ENCODE measurements around the gene CEP350.

CEP350 gene

GRCh38 chr1:180145446-180145845, 190.8 kb downstream of the CEP350 start:
- H3K4me3 ChIP-seq (ENCODE audit: low read depth, low read length) = no peak overlapping the region
- TF ChIP-seq, protein P1, sequence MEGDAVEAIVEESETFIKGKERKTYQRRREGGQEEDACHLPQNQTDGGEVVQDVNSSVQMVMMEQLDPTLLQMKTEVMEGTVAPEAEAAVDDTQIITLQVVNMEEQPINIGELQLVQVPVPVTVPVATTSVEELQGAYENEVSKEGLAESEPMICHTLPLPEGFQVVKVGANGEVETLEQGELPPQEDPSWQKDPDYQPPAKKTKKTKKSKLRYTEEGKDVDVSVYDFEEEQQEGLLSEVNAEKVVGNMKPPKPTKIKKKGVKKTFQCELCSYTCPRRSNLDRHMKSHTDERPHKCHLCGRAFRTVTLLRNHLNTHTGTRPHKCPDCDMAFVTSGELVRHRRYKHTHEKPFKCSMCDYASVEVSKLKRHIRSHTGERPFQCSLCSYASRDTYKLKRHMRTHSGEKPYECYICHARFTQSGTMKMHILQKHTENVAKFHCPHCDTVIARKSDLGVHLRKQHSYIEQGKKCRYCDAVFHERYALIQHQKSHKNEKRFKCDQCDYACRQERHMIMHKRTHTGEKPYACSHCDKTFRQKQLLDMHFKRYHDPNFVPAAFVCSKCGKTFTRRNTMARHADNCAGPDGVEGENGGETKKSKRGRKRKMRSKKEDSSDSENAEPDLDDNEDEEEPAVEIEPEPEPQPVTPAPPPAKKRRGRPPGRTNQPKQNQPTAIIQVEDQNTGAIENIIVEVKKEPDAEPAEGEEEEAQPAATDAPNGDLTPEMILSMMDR (IDR thresholded peaks at IDR 0.05; ENCODE audit: borderline replicate concordance, insufficient read depth, low read depth, low read length) = no peak

DNA sequence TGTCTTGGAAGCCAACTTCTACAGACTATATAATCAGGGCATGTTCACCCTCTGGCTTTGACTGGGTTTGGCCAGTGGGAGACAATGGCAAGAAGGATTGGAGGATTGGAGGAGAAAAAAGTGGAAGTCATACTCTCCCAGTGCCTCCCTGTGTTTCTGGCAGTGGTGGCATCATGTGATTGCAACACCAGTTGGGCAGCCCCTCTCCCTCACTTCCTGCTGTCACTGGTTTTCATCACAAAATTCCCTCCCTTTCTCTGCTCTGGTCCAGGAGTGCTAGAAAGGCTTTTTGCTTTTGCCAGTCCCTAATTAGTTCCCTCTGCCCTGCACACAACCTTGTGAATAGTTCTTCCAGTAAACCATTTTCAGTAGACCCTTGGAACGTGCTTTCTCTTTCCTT, 196.4 kb downstream of the CEP350 start:
- TF ChIP-seq, protein P1 (IDR thresholded peaks at IDR 0.05; ENCODE audit: borderline replicate concordance, insufficient read depth, low read depth, low read length) = no peak
- no peak overlapping the region for H3K4me3 ChIP-seq (ENCODE audit: low read depth, low read length)

DNA sequence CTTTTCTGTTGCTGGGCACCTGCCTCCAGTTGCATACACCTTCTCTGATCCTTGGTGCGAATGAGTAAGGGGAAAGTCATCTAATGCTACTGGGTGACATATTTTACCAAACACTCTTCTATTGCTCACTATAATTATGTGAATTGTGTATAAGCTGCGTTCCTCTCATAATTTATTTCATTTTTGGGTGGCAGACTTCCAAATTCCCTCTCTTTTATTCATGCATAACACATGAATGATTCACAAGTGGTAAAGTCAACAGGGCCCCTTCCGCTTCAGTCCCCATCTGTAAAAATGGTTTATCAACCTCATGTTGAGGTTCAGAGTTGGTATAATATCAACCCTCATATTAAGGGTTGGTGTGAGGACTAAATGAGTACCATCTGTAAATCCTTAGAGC, 196.9 kb downstream of the CEP350 start:
- TF ChIP-seq, protein P1 (IDR thresholded peaks at IDR 0.05; ENCODE audit: borderline replicate concordance, insufficient read depth, low read depth, low read length) = no peak
- no peak overlapping the region for H3K4me3 ChIP-seq (ENCODE audit: low read depth, low read length)

GRCh38 chr1:180152588-180152987, 198.0 kb downstream of the CEP350 start:
- TF ChIP-seq, protein P1 (IDR thresholded peaks at IDR 0.05; ENCODE audit: borderline replicate concordance, insufficient read depth, low read depth, low read length) = no peak
- H3K4me3 ChIP-seq (ENCODE audit: low read depth, low read length) = no peak overlapping the region

- TF ChIP-seq, protein P1 (IDR thresholded peaks at IDR 0.05; ENCODE audit: borderline replicate concordance, insufficient read depth, low read depth, low read length) = no peak
- H3K4me3 ChIP-seq (ENCODE audit: low read depth, low read length) = no peak overlapping the region
Observed at GRCh38 chr1:180153032-180153431, 198.4 kb downstream of the CEP350 start.

- TF ChIP-seq, protein P1 (IDR thresholded peaks at IDR 0.05; ENCODE audit: borderline replicate concordance, insufficient read depth, low read depth, low read length) = no peak
- H3K4me3 ChIP-seq (ENCODE audit: low read depth, low read length) = peak overlapping the region; percentile 88
Observed at GRCh38 chr1:180154003-180154324, 199.4 kb downstream of the CEP350 start.

- TF ChIP-seq, protein P1 (IDR thresholded peaks at IDR 0.05; ENCODE audit: borderline replicate concordance, insufficient read depth, low read depth, low read length) = 0 out of 2 replicates have a peak, but pooled peaks have one; percentile 8
- peak within 1 kb of the TSS; percentile 88 for H3K4me3 ChIP-seq (ENCODE audit: low read depth, low read length)
Observed at GRCh38 chr1:180154325-180155181, 199.9 kb downstream of the CEP350 start, which contains the start of gene QSOX1. Gene QSOX1, plus strand, starts transcription at chr1:180154869. Its CDS starts 39 bp downstream, at chr1:180154908.

Measured in GM12875 (cell line).